ENCODE results near the gene BPI.
A peak's percentile ranks its signal among the peaks of the same experiment; 100 is the strongest.

The BPI gene

GRCh38 chr20:38296433-38296832 lies 7.5 kb upstream of the BPI start:
- H3K4me3 ChIP-seq (replicated peaks; ENCODE audit: low read depth, low read length): no peak overlapping the region
- TF ChIP-seq CTCF (IDR thresholded peaks at IDR 0.05; ENCODE audit: low read length, missing control alignments): no peak
- no peak for DNase-seq (ENCODE audit: low read depth)

- DNase-seq (ENCODE audit: low read depth): no peak
- TF ChIP-seq CTCF (IDR thresholded peaks at IDR 0.05; ENCODE audit: low read length, missing control alignments): no peak
- no peak overlapping the region for H3K4me3 ChIP-seq (replicated peaks; ENCODE audit: low read depth, low read length)
Observed at GRCh38 chr20:38297916-38298674, 5.9 kb upstream of the BPI start.

- peak; percentile 92 for DNase-seq (ENCODE audit: low read depth)
- H3K4me3 ChIP-seq (replicated peaks; ENCODE audit: low read depth, low read length): no peak overlapping the region
- no peak for TF ChIP-seq CTCF (IDR thresholded peaks at IDR 0.05; ENCODE audit: low read length, missing control alignments)
Observed at GRCh38 chr20:38298768-38299288, 5.1 kb upstream of the BPI start.

- no peak overlapping the region for H3K4me3 ChIP-seq (replicated peaks; ENCODE audit: low read depth, low read length)
- DNase-seq (ENCODE audit: low read depth): no peak
- TF ChIP-seq CTCF (IDR thresholded peaks at IDR 0.05; ENCODE audit: low read length, missing control alignments): no peak
Observed at GRCh38 chr20:38299963-38300362, 4.0 kb upstream of the BPI start.

GRCh38 chr20:38300438-38300837 lies 3.5 kb upstream of the BPI start:
- no peak overlapping the region for H3K4me3 ChIP-seq (replicated peaks; ENCODE audit: low read depth, low read length)
- no peak for DNase-seq (ENCODE audit: low read depth)
- no peak for TF ChIP-seq CTCF (IDR thresholded peaks at IDR 0.05; ENCODE audit: low read length, missing control alignments)

GRCh38 chr20:38301309-38301708 lies 2.6 kb upstream of the BPI start:
- no peak for DNase-seq (ENCODE audit: low read depth)
- H3K4me3 ChIP-seq (replicated peaks; ENCODE audit: low read depth, low read length): no peak overlapping the region
- TF ChIP-seq CTCF (IDR thresholded peaks at IDR 0.05; ENCODE audit: low read length, missing control alignments): no peak

GRCh38 chr20:38302786-38303185 lies 1.2 kb upstream of the BPI start:
- no peak for TF ChIP-seq CTCF (IDR thresholded peaks at IDR 0.05; ENCODE audit: low read length, missing control alignments)
- no peak for DNase-seq (ENCODE audit: low read depth)
- no peak overlapping the region for H3K4me3 ChIP-seq (replicated peaks; ENCODE audit: low read depth, low read length)
